ENCODE measurements around the gene THRA.

Gene THRA

GRCh38 chr17:40025559-40025958 lies 37.2 kb upstream of the THRA start:
- TF ChIP-seq CTCF (IDR thresholded peaks at IDR 0.05) = no peak

GRCh38 chr17:40025991-40026815 lies 36.6 kb upstream of the THRA start:
- no peak for TF ChIP-seq CTCF (IDR thresholded peaks at IDR 0.05)

GRCh38 chr17:40026816-40027613 lies 35.8 kb upstream of the THRA start:
- peak; percentile 96 for TF ChIP-seq CTCF (IDR thresholded peaks at IDR 0.05)

- no peak for TF ChIP-seq CTCF (IDR thresholded peaks at IDR 0.05)
Observed at GRCh38 chr17:40027614-40028012, 35.2 kb upstream of the THRA start.

GRCh38 chr17:40028595-40028994 lies 34.2 kb upstream of the THRA start:
- no peak for TF ChIP-seq CTCF (IDR thresholded peaks at IDR 0.05)

GRCh38 chr17:40031706-40032105 lies 31.1 kb upstream of the THRA start:
- no peak for TF ChIP-seq CTCF (IDR thresholded peaks at IDR 0.05)

GRCh38 chr17:40032322-40033320 lies 30.1 kb upstream of the THRA start:
- TF ChIP-seq CTCF (IDR thresholded peaks at IDR 0.05) = no peak
